ENCODE measurements around the gene TNRC18.

- TF ChIP-seq, protein P1, sequence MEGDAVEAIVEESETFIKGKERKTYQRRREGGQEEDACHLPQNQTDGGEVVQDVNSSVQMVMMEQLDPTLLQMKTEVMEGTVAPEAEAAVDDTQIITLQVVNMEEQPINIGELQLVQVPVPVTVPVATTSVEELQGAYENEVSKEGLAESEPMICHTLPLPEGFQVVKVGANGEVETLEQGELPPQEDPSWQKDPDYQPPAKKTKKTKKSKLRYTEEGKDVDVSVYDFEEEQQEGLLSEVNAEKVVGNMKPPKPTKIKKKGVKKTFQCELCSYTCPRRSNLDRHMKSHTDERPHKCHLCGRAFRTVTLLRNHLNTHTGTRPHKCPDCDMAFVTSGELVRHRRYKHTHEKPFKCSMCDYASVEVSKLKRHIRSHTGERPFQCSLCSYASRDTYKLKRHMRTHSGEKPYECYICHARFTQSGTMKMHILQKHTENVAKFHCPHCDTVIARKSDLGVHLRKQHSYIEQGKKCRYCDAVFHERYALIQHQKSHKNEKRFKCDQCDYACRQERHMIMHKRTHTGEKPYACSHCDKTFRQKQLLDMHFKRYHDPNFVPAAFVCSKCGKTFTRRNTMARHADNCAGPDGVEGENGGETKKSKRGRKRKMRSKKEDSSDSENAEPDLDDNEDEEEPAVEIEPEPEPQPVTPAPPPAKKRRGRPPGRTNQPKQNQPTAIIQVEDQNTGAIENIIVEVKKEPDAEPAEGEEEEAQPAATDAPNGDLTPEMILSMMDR (conservative IDR thresholded peaks at IDR 0.05; ENCODE audit: low read length) = no peak
- TF ChIP-seq EZH2phosphoT487 (IDR thresholded peaks at IDR 0.05; ENCODE audit: borderline replicate concordance, low read depth, low read length) = no peak
These were observed 81.0 kb downstream of the TNRC18 start for GRCh38 chr7:5342631-5343030.
